NCI-H2227 treated with DMSO at 0.1 percent for 48 hours (cell line): Measurements from ENCODE around the gene TMCC1.
"Not testable (repeated sequence)": the region's sequence is repeated elsewhere in the genome, so short reads cannot be mapped to it uniquely, and the experiment has no call there.

Experiments
- DNase-seq: peaks from one replicate; lab custom pipeline; 2025; lab: John Stamatoyannopoulos, UW

Gene TMCC1

DNA sequence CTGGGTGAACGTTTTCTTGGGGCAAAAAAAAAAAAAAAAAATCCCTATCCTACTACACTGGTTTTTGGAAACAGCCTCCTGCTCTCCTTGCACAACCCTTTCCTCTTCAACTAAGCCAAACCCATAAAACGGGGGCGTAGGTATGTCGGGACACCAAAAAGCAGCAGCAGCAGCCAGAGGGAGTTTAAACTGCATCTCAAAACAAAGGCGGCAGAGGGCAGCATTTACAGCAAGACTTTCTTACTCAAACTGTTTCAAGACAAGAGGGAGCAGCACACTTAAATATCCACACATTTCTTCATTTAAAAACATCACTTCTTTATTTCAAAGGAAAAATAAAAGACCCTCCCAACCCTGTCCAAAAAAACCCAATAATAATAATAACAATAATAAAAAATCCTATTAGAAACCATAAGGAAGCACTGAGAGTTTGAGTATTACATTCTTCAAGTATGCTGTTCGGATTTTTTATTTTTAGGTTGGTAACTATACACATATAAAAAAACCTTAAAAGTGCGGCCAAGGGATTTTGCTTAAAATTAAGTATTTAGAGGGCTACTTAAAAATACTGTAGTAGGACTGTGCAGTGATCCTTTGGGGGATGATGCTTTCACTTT lies 243.1 kb downstream of the TMCC1 start:
- peak; percentile 25 for DNase-seq

DNA sequence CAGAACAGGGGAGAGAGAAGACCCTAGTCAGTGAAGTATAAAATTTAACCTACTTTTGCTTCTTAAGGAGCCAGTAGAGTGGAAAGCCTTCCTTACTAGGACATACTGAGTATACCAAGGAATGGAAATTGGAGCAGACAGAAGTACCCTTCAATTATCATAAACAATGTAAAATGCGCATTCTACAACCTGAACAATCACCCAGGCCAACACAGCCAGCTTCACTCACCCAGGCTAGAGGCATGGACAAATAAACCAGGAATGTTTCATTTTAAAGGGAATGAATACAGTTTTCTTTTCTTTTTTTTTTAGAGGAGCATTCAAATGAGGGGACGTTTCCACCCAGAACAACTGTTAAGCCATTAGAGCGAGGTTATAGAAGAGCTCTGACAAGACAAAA lies 245.1 kb downstream of the TMCC1 start:
- peak; percentile 8 for DNase-seq

DNA sequence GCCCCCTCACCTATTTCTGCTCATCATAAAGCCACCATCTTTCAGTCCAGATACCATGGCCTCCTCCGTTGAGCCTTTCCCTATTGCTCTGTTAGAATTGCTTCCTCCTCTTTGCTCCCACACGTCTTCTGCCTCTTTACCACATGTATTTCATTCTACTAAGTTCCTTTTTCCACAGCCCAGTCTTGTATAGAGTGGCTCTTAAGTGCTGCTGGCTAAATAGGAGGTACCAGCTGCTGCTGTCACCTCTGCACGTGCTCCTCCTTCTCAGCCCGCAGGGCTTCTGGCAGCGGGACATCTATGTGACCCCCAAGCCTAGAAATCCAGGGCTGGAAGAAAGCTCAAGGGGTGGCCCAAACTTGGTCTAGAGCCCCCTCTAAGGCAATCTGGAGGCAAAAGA lies 248.2 kb downstream of the TMCC1 start:
- no peak for DNase-seq

GRCh38 chr3:129644836-129645235 lies 248.7 kb downstream of the TMCC1 start:
- no peak for DNase-seq

GRCh38 chr3:129641567-129642260 lies 251.8 kb downstream of the TMCC1 start:
- DNase-seq = not testable (repeated sequence)

GRCh38 chr3:129640985-129641384 lies 252.5 kb downstream of the TMCC1 start:
- not testable (repeated sequence) for DNase-seq

- no peak for DNase-seq
These were observed 255.0 kb downstream of the TMCC1 start for GRCh38 chr3:129638481-129638880.

DNA sequence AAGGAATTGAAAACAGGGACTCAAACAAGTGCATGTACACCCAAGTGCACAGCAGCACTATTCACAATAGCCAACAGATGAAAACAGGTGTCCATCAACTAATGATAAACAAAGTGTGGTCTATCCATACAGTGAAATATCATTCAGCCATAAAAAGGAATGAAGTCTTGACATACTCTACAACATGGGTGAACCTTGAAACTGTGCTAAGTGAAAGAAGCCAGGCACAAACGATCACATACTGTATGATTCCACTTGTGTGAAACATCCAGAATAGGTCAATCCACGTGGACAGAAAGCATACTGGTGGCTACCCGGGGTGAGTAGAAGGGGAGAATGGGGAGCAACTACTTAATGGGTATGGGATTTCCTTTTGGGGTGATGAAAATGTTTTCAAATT lies 257.4 kb downstream of the TMCC1 start:
- no peak for DNase-seq

GRCh38 chr3:129635656-129636055 lies 257.9 kb downstream of the TMCC1 start:
- no peak for DNase-seq

- no peak for DNase-seq
These were observed 259.6 kb downstream of the TMCC1 start for GRCh38 chr3:129633751-129634481.

- no peak for DNase-seq
These were observed 260.5 kb downstream of the TMCC1 start for GRCh38 chr3:129632977-129633376.

- DNase-seq = no peak
These were observed 261.0 kb downstream of the TMCC1 start for GRCh38 chr3:129632556-129632955.

- DNase-seq = no peak
These were observed 261.5 kb downstream of the TMCC1 start for GRCh38 chr3:129632056-129632455.

DNA sequence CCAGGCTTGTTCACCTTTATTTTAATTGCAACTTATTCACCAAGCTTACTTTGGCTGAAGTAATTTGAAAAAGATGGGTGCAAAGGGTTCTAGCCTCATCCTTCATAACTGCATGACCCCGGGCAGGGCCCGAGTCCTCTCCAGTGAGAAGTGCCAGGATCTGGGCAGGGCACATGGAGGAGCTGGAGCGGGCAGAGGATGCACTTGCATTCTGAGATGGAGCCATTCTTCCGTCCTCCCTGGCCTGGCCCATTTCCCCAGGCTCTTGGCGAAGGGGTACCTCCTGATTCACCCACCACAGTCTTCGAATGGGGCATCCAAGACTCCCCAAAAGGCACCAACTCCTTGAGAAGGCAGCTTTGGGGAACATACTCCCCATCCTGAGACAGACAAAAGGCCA lies 264.5 kb downstream of the TMCC1 start:
- DNase-seq = no peak

- DNase-seq = no peak
These were observed 265.4 kb downstream of the TMCC1 start for GRCh38 chr3:129628169-129628522.

- DNase-seq = peak; percentile 76
These were observed 266.0 kb downstream of the TMCC1 start for GRCh38 chr3:129627350-129628168.

DNA sequence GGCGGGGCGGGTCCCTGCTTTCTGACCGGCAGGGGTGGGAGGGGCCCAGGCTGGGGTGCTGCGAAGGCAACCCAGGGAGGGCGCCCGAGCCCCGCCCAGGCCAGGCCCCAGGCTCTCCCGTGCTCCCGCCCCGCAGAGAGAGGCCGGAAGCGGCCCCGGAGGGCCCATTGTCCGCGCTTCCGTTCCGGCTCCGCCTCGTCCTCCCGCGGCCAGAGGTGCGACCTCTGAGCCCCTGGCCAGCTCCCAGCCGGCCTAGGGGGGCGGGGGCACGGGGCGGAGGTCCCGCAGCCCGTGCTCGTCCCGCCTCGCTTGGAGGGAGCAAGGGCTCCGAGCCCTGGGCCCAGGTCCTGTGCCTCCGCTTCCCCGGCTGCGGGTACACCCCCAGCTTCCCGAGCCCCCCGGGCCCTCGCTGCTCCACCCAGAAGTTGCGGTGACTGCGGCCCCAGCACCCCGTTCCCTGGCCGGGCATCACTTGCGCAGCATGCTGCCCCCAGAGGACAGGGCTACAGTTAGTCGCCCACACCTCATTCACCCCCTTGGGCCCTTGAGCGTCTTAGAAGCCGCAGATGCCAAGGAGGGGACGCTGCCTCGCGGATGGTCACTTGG lies 266.7 kb downstream of the TMCC1 start:
- no peak for DNase-seq

GRCh38 chr3:129625072-129625874 lies 268.2 kb downstream of the TMCC1 start:
- DNase-seq = no peak

DNA sequence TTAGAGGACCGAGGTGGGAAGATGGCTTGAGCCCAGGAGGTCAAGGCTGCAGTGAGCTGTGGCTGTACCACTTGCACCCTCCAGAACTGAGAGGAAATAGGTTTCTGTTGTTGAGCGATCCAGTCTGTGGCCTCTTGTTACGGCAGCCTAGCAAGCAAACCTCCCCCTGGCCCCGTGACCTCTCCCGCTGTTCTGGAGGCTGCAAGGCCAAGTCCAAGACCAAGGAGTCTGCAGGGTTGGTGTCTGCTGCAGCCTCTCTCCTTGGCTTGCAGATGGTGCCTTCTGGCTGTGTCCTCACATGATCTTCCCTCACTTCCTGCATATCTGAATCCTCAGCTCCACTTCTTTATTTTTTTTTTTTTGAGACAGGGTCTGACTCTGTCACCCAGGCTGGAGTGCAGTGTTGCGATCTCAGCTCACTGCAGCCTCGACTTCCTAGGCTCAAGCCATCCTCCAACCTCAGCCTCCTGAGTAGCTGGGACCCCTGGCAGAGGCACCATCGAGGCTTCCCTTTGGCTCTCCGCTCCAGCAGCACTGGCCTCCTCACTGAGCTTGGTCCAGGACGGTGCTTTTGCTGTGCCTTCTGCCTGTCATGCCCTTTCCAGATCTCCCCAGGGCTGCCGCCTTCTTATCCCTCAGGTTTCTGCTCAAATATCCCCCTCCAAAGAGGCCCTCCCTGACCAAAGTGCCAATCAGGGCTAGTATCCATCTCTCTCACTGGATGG lies 269.0 kb downstream of the TMCC1 start:
- no peak for DNase-seq

- no peak for DNase-seq
These were observed 269.9 kb downstream of the TMCC1 start for GRCh38 chr3:129623447-129624118.
